K562 (cell line): ENCODE data around the gene MRPL9. TPM values are rescaled to one million over a fixed set of nuclear protein-coding genes. Genes with fewer than 3 reads are reported as not detected.
A peak's percentile ranks its signal among the peaks of the same experiment; 100 is the strongest.

ENCODE experiments used
- ATAC-seq: fragments of 200-7000 bp; cut with Tn5 transposase; 3 replicates; pipeline ENCODE4 v1.9.1; 2020; ENCODE audit warnings: moderate library complexity
- BruUV-seq: library from RNA; stranded (reverse); fragments of 400-500 nt; replicated peaks from 2 replicates; lab custom pipeline; 2021; lab: Mats Ljungman, UMichigan
- CTCF ChIA-PET: fragments of 300-600 bp; formaldehyde crosslinking; extraction: SDS; loops from one replicate; lab custom pipeline; 2021; ENCODE audit warnings: low intra/inter-chr PET ratio; lab: Yijun Ruan, JAX
- POLR2A ChIA-PET: fragments of 300-600, 350-650 bp; sonication (Branson Sonifier 250); formaldehyde crosslinking; extraction: SDS; loops from one replicate; lab custom pipeline; 2021; ENCODE audit warnings: antibody characterized with exemption, inconsistent platforms; lab: Yijun Ruan, JAX
- DNase-seq, 4 experiments: peaks; one replicate each; pipeline versions ENCODE4 v3.0.0 to v3.0.0-alpha.2; 2011 to 2018; ENCODE audit warnings: low spot score in 3 of 4, mixed read lengths in 3 of 4; ENCODE audit errors: extremely low read depth in 1 of 4
- FAIRE-seq: peaks from 2 replicates; lab custom pipeline; 2011; peaks lifted over from hg19 to GRCh38; lab: Jason Lieb, UNC
- H2AFZ ChIP-seq: 2 replicates; pipeline ENCODE4 v1.6.0; 2011; ENCODE audit warnings: low read depth, low read length, control low read depth, inconsistent platforms
- H3K27ac ChIP-seq: fragments of 200-600 bp; 3 replicates; pipeline ENCODE4 v1.8.0; 2011; ENCODE audit warnings: low read depth, mild to moderate bottlenecking, control low read depth, inconsistent platforms, low read length, moderate library complexity, mixed read lengths; ENCODE audit errors: extremely low read depth
- H3K27me3 ChIP-seq, 2 experiments: fragments of 300-600 bp in 1 of 2; 2 replicates in 1 of 2; 3 replicates in 1 of 2; pipeline versions ENCODE4 v1.6.0 to v1.8.0; 2011; ENCODE audit warnings: inconsistent platforms in 2 of 2, low read length in 2 of 2, mild to moderate bottlenecking in 1 of 2, mixed read lengths in 1 of 2, moderate library complexity in 1 of 2; ENCODE audit not compliant: control insufficient read depth in 2 of 2, insufficient read depth in 2 of 2
- H3K36me3 ChIP-seq: fragments of 300-600 bp; 3 replicates; pipeline ENCODE4 v1.8.0; 2011; ENCODE audit warnings: mild to moderate bottlenecking, low read length, inconsistent platforms; ENCODE audit not compliant: control insufficient read depth, insufficient read depth
- H3K4me1 ChIP-seq, 2 experiments: fragments of 200-600 bp in 1 of 2; replicated peaks in 1 of 2; 2 replicates in 1 of 2; 3 replicates in 1 of 2; pipeline versions ENCODE4 v1.5.1 to v1.8.0; 2011; ENCODE audit warnings: inconsistent platforms in 2 of 2, low read length in 2 of 2, mild to moderate bottlenecking in 1 of 2, mixed read lengths in 1 of 2, moderate library complexity in 1 of 2; ENCODE audit not compliant: control insufficient read depth in 2 of 2, insufficient read depth in 2 of 2
- H3K4me2 ChIP-seq: 2 replicates; pipeline ENCODE4 v1.6.1; 2011; ENCODE audit warnings: low read length, control low read depth, inconsistent platforms, mixed read lengths; ENCODE audit not compliant: insufficient read depth
- H3K4me3 ChIP-seq: fragments of 200-600 bp; sonication (generic), shearing (Covaris generic); 2 replicates; pipeline ENCODE4 v1.5.1; 2016; ENCODE audit warnings: control low read depth, inconsistent platforms
- H3K79me2 ChIP-seq: fragments of 200-600 bp; 3 replicates; pipeline ENCODE4 v1.8.0; 2011; ENCODE audit warnings: low read length, inconsistent platforms; ENCODE audit not compliant: control insufficient read depth, insufficient read depth
- H3K9ac ChIP-seq, 2 experiments: 2 replicates each; pipeline versions ENCODE4 v1.6.0 to v1.6.1; 2011; ENCODE audit warnings: low read depth in 2 of 2, low read length in 2 of 2, control low read depth in 1 of 2, inconsistent platforms in 1 of 2, mild to moderate bottlenecking in 1 of 2, mixed read lengths in 1 of 2; ENCODE audit not compliant: insufficient read depth in 1 of 2
- H3K9me1 ChIP-seq: one replicate; pipeline ENCODE4 v1.6.0; 2011; ENCODE audit warnings: inconsistent platforms, mild to moderate bottlenecking, low read length, moderate library complexity; ENCODE audit not compliant: control insufficient read depth, insufficient read depth
- H3K9me3 ChIP-seq: replicated peaks from 2 replicates; pipeline ENCODE4 v1.5.1; 2011; ENCODE audit warnings: low read depth, low read length, inconsistent platforms; ENCODE audit not compliant: control insufficient read depth, insufficient read depth
- H4K20me1 ChIP-seq: replicated peaks from 2 replicates; pipeline ENCODE4 v1.6.1; 2011; ENCODE audit warnings: low read length, inconsistent platforms, mixed read lengths; ENCODE audit not compliant: control insufficient read depth, insufficient read depth
- BACH1 ChIP-seq: fragments of 200-800 bp; sonication (Bioruptor generic); IDR thresholded peaks from 2 replicates; pipeline ENCODE4 v1.6.1; 2016; ENCODE audit warnings: missing genetic modification characterization, missing compliant biosample characterization
- CBFA2T3 ChIP-seq: fragments of 450-650 bp; IDR thresholded peaks from 2 replicates; pipeline ENCODE4 v1.6.1; 2017
- EZH2 ChIP-seq: IDR thresholded peaks from 2 replicates; pipeline ENCODE4 v1.6.1; 2012; ENCODE audit warnings: low read depth, mild to moderate bottlenecking, inconsistent platforms, low read length, borderline replicate concordance
- FOSL1 ChIP-seq: fragments of 200-800 bp; sonication (Bioruptor generic); conservative IDR thresholded peaks from 2 replicates; pipeline ENCODE4 v1.6.1; 2016; ENCODE audit warnings: missing genetic modification characterization, missing compliant biosample characterization
- JUN ChIP-seq, 2 experiments: sonication (generic) in 1 of 2; formaldehyde crosslinking in 1 of 2; IDR thresholded peaks; 2 replicates each; pipeline versions ENCODE4 v1.6.1 to v1.8.0; 2012 to 2022; ENCODE audit warnings: borderline replicate concordance in 2 of 2, mild to moderate bottlenecking in 2 of 2, improper control_type of control experiment in 1 of 2, low read depth in 1 of 2, low read length in 1 of 2, missing genetic modification reagents in 1 of 2
- JUND ChIP-seq, 2 experiments: IDR thresholded peaks; 2 replicates in 1 of 2; 3 replicates in 1 of 2; pipeline ENCODE4 v1.6.1; 2011; ENCODE audit warnings: borderline replicate concordance in 2 of 2, low read depth in 2 of 2, low read length in 2 of 2, improper control_type of control experiment in 1 of 2, missing biosample characterization in 1 of 2, missing genetic modification characterization in 1 of 2, missing genetic modification reagents in 1 of 2
- RBM34 ChIP-seq: fragments of 200-400 bp; formaldehyde crosslinking; IDR thresholded peaks from 2 replicates; pipeline ENCODE4 v1.6.1; 2018; ENCODE audit warnings: low read length, borderline replicate concordance; ENCODE audit not compliant: insufficient read depth
- SAP30 ChIP-seq: fragments of 200-600 bp; sonication (generic); IDR thresholded peaks from 2 replicates; pipeline ENCODE4 v1.6.1; 2012; ENCODE audit warnings: borderline replicate concordance, low read depth, mild to moderate bottlenecking, moderate library complexity, low read length, control low read depth, inconsistent platforms; ENCODE audit not compliant: insufficient read depth, poor library complexity, severe bottlenecking
- ZNF780A ChIP-seq: fragments of 250-450 bp; sonication (Bioruptor Pico); IDR thresholded peaks from 2 replicates; pipeline ENCODE4 v1.5.0; 2021; ENCODE audit warnings: mild to moderate bottlenecking
- ZNF830 ChIP-seq: fragments of 250-450 bp; sonication (Bioruptor Pico); IDR thresholded peaks from 2 replicates; pipeline ENCODE4 v1.5.0; 2021; ENCODE audit warnings: mild to moderate bottlenecking
- whole genome bisulfite sequencing: fragments of 100-300 bp; shearing (Covaris generic); methylation state at CpG from one replicate; pipeline ENCODE4 v1.1.6; 2016; ENCODE audit warnings: low coverage, mixed read lengths; ENCODE audit not compliant: insufficient coverage; ENCODE audit errors: missing lambda C conversion rate; 5-methylcytosine and 5-hydroxymethylcytosine counted together
- in situ Hi-C: fragments of 300-500 bp; cut with MboI; formaldehyde crosslinking; loops from 4 replicates; pipeline ENCODE4 v1.15.0; 2018; ENCODE audit warnings: inconsistent platforms, mixed read lengths
- intact Hi-C: fragments of 100-400 bp; cut with micrococcal nuclease; formaldehyde crosslinking; loops from 2 replicates; pipeline ENCODE4 v1.14.2; 2022
- polyA plus RNA-seq, 8 experiments: library from polyadenylated mRNA; depleted of rRNA in 4 of 8; stranded (reverse) in 5 of 8; unstranded in 3 of 8; fragments of >200 nt; fragmentation: Nextera tagmentation in 2 of 8; fragmentation: Illumina TruSeq in 1 of 8; extraction: Ambion mirVana in 2 of 8; extraction: Trizol in 1 of 8; gene quantifications; 2 replicates each; pipeline versions ENCODE4 v1.2.1 to v1.2.3, GENCODE V29; 2011 to 2014; ENCODE audit warnings: inconsistent platforms in 1 of 8, missing spikeins in 1 of 8
- total RNA-seq, 7 experiments: library from RNA; depleted of rRNA in 6 of 7; stranded (reverse); fragments of >200 nt in 6 of 7; fragmentation: Illumina TruSeq in 2 of 7; extraction: Trizol in 2 of 7; gene quantifications; 2 replicates each; pipeline versions ENCODE4 v1.2.1 to v1.2.3, GENCODE V29; 2011 to 2021; ENCODE audit warnings: low replicate concordance in 1 of 7
- TF ChIP-seq, protein P1 (sequence below), 2 experiments: IDR thresholded peaks; 2 replicates each; pipeline ENCODE4 v1.6.1; 2012; ENCODE audit warnings: improper control_type of control experiment in 2 of 2, low read depth in 2 of 2, low read length in 2 of 2, borderline replicate concordance in 1 of 2
- TF ChIP-seq, protein P2 (sequence below): fragments of 200-800 bp; sonication (Bioruptor generic); IDR thresholded peaks from 2 replicates; pipeline ENCODE4 v1.6.1; 2017; ENCODE audit warnings: missing genetic modification characterization, missing compliant biosample characterization
- TF ChIP-seq, protein P3 (sequence below), 2 experiments: fragments of 450-650 bp in 1 of 2; sonication (generic) in 1 of 2; formaldehyde crosslinking in 1 of 2; IDR thresholded peaks in 1 of 2; conservative IDR thresholded peaks in 1 of 2; 2 replicates each; pipeline versions ENCODE4 v1.6.1 to v1.8.1; 2016 to 2023; ENCODE audit warnings: mild to moderate bottlenecking in 2 of 2, moderate library complexity in 2 of 2, inconsistent platforms in 1 of 2, missing genetic modification reagents in 1 of 2

MRPL9 gene
- total and polyA plus RNA-seq, 9 of the 15 experiments (the other 6 are each of a cell fraction or from before 2014, with no cell fraction given), result 38.0 to 162 (median 111) TPM

DNA sequence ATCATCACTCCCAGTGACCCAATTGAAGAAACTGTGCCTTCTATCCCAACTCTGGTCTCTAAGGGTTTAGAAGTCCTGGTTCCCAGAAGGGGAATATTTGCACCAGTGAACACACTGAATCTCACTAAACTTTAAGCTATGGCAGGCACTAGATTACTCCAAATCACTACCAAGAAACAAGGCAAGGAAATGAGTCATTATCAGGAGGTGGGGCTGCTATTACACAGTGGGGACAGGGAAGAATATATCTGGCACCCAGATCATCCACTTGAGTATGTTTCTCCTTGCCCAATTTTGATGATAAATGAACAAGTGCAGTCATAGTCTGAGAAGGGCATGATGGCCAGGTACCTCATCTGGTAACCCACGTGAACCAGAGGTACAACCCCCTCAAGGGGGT lies 7.0 kb downstream of the MRPL9 start:
- Histone ChIP-seq H3K27ac (no peak overlapping the region), H3K36me3 (peaks cover 28% of the 10 kb centered on the region; the same call in 2 of the 3 replicates), H3K27me3 (no peaks in the 10 kb centered on the region), H3K4me3 (no peak overlapping the region), H3K4me1 (peaks cover 0 to 4% of the 10 kb centered on the region in 2 experiments; a peak in 3 of 5 replicates), H3K4me2 (no peak overlapping the region), H3K9me3 (no peaks in the 10 kb centered on the region), H3K79me2 (no peaks in the 10 kb centered on the region)
- ATAC-seq (peak; percentile 47; the same call in 1 of the 3 replicates), DNase-seq (no peak)
- in situ Hi-C loops, result no loop called here
- 0% methylated on average over 1 of the region's 1 CpG for WGBS
- intact Hi-C loops, result no loop called here
- TF ChIP-seq BACH1 (tag) (no peak), CBFA2T3 (0 out of 2 replicates have a peak, but pooled peaks have one; percentile 23), JUN (IDR thresholded peaks at IDR 0.05; ENCODE audit: borderline replicate concordance, low read depth, low read length) (0 out of 2 replicates have a peak, but pooled peaks have one; percentile 27), JUN (CRISPR knock-in tag; IDR thresholded peaks at IDR 0.05; ENCODE audit: borderline replicate concordance) (no peak), ZNF780A (CRISPR knock-in tag) (no peak), RBM34 (no peak), ZNF830 (no peak), EZH2 (no peak), SAP30 (no peak), FOSL1 (tag) (peak; percentile 77), JUND (IDR thresholded peaks at IDR 0.05; ENCODE audit: borderline replicate concordance, low read depth, low read length) (peak; percentile 75), JUND (tag; IDR thresholded peaks at IDR 0.05; ENCODE audit: borderline replicate concordance, low read depth, low read length) (no peak; the same call in 2 of the 3 replicates)
- TF ChIP-seq, protein P1, sequence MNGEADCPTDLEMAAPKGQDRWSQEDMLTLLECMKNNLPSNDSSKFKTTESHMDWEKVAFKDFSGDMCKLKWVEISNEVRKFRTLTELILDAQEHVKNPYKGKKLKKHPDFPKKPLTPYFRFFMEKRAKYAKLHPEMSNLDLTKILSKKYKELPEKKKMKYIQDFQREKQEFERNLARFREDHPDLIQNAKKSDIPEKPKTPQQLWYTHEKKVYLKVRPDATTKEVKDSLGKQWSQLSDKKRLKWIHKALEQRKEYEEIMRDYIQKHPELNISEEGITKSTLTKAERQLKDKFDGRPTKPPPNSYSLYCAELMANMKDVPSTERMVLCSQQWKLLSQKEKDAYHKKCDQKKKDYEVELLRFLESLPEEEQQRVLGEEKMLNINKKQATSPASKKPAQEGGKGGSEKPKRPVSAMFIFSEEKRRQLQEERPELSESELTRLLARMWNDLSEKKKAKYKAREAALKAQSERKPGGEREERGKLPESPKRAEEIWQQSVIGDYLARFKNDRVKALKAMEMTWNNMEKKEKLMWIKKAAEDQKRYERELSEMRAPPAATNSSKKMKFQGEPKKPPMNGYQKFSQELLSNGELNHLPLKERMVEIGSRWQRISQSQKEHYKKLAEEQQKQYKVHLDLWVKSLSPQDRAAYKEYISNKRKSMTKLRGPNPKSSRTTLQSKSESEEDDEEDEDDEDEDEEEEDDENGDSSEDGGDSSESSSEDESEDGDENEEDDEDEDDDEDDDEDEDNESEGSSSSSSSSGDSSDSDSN (IDR thresholded peaks at IDR 0.05; ENCODE audit: borderline replicate concordance in 1 of 2, low read depth in 2 of 2, low read length in 2 of 2), result no peak
- TF ChIP-seq, protein P2, sequence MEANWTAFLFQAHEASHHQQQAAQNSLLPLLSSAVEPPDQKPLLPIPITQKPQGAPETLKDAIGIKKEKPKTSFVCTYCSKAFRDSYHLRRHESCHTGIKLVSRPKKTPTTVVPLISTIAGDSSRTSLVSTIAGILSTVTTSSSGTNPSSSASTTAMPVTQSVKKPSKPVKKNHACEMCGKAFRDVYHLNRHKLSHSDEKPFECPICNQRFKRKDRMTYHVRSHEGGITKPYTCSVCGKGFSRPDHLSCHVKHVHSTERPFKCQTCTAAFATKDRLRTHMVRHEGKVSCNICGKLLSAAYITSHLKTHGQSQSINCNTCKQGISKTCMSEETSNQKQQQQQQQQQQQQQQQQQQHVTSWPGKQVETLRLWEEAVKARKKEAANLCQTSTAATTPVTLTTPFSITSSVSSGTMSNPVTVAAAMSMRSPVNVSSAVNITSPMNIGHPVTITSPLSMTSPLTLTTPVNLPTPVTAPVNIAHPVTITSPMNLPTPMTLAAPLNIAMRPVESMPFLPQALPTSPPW, result 0 out of 2 replicates have a peak, but pooled peaks have one; percentile 21
- TF ChIP-seq, protein P3, sequence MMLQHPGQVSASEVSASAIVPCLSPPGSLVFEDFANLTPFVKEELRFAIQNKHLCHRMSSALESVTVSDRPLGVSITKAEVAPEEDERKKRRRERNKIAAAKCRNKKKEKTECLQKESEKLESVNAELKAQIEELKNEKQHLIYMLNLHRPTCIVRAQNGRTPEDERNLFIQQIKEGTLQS (IDR thresholded peaks at IDR 0.05), result peak; percentile 73
- TF ChIP-seq, protein P3 (CRISPR knock-in tag; conservative IDR thresholded peaks at IDR 0.05), result no peak
- TF ChIP-seq, all 486 proteins: peak for 6
- Histone ChIP-seq H2AFZ (no peak overlapping the region), H3K9me1 (no peaks in the 10 kb centered on the region), H3K9ac (no peak overlapping the region), H4K20me1 (no peaks in the 10 kb centered on the region)
- ChIA-PET CTCF (no interaction called here), POLR2A (interaction anchor here (0.9 to 1.3 kb wide), 2 partner anchors 18 to 44 kb away, joined by 3 read pairs; no protein-coding TSS in a partner anchor)
- BruUV-seq, result no TSS peak
- peak; percentile 57 for FAIRE-seq
